Measurements from ENCODE around the gene YWHAQ. TPM values are rescaled to one million over a fixed set of nuclear protein-coding genes. Genes with fewer than 3 reads are reported as not detected.

Gene YWHAQ
- total RNA-seq: 321 and 335 TPM in 2 replicates

DNA sequence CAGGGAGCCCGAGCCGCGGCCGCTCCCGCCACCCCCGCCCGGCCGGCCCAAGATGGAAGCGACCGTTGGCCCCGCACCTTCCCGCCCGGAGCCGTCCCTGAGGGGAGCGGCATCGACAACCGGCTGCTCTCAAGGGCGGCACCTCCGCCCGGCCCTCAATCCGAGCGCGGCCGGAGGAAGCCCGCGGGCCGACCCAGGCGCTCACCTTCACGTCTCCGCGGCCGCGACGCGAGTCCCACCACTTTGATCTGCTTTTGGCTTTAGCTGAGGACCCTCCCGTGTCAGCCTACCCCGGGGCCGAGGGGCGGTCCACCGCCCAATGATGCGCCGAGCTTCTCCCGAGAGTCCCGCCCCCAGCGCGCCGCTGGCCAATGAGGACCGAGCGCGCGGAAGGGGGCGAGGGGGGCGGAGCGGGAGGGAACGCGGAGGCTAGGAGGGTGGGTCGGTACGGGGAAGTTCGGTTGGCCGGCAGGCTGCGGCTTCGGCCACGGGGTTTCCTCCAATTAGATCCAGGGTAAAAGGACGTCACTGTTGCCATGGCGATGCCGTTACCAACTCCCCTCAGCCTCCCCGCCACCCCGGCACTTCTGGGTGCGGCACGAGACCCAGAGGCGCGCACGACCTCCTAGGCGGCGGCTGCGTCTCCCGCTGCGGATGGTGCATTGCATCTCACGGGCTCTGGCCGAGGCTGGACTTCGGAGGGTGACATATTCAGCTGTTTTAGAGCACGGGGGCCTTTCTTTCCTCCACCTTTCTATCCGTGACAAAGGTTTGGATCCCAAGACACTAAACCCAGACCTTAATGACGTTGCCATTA is at the start of gene YWHAQ:
Gene YWHAQ, minus strand, starts transcription at position 262 of the 817 bp plus-strand sequence. CDS start 545 bp downstream, outside the sequence.
- DNase-seq: peak; percentile 99
- peaks cover 13% of the 10 kb centered on the region for H3K27me3 Mint-ChIP-seq
- peaks cover 42% of the 10 kb centered on the region for H3K4me1 Mint-ChIP-seq
- H3K9me3 Mint-ChIP-seq: no peaks in the 10 kb centered on the region
- peak within 1 kb of the TSS; percentile 96 for H3K27ac Mint-ChIP-seq
- peaks cover 42% of the 10 kb centered on the region for H3K36me3 Mint-ChIP-seq (ENCODE audit: low read depth)
- peak within 1 kb of the TSS; percentile 96 for H3K4me3 Mint-ChIP-seq
- intact Hi-C loops (cut with micrococcal nuclease): loop anchor here (1.0 to 5.0 kb wide), 10 partner anchors 23 to 208 kb away; partner anchors contain the start of genes ADAM17, CPSF3, IAH1 and ITGB1BP1

DNA sequence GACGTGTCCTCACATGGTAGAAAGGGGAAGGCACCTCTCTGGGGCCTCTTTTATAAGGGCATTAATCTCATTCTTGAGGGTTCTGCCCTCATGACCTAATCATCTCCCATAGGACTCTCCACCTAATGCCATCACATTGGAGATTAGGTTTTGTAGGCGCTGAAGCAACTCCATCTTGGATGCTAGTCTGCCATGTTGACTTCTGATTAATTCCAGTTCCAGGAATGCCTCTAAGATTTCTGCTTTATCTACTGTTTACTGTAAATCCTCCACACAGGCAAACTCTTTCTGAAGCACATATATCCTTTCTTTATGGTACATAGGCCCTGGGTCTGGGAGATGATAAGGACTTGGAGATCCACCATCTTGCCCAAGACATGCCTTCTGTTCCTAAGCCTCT is 49.3 kb upstream of the YWHAQ start:
- Mint-ChIP-seq H3K4me1 (peaks cover 14% of the 10 kb centered on the region), H3K9me3 (peaks cover 16% of the 10 kb centered on the region), H3K27ac (no peak overlapping the region), H3K27me3 (no peaks in the 10 kb centered on the region), H3K36me3 (ENCODE audit: low read depth) (peaks cover 2% of the 10 kb centered on the region), H3K4me3 (no peak overlapping the region)
- no peak for DNase-seq
- intact Hi-C loops (cut with micrococcal nuclease): no loop called here

DNA sequence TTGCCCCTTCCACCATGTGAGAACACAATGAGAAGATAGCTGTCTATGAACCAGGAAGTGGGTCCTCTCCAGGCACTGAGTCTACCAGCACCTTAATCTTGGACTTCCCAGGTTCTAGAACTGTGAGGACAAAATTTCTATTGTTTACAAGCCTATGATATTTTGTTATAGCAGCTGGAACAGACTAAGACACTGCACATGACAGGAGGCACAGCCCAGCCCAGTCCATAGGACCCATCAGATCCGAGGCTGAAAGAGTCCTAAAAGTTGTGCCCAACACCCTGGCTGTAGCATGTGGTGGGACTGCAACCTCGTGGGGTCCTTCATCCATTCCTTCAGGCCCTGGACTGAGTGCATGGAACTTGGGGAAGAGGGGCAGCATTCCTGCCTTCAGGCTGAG is 48.4 kb upstream of the YWHAQ start:
- H3K27ac Mint-ChIP-seq: no peak overlapping the region
- H3K27me3 Mint-ChIP-seq: peaks cover 3% of the 10 kb centered on the region
- peaks cover 14% of the 10 kb centered on the region for H3K4me1 Mint-ChIP-seq
- peaks cover 16% of the 10 kb centered on the region for H3K9me3 Mint-ChIP-seq
- peaks cover 2% of the 10 kb centered on the region for H3K36me3 Mint-ChIP-seq (ENCODE audit: low read depth)
- DNase-seq: no peak
- intact Hi-C loops (cut with micrococcal nuclease): no loop called here
- H3K4me3 Mint-ChIP-seq: no peak overlapping the region

DNA sequence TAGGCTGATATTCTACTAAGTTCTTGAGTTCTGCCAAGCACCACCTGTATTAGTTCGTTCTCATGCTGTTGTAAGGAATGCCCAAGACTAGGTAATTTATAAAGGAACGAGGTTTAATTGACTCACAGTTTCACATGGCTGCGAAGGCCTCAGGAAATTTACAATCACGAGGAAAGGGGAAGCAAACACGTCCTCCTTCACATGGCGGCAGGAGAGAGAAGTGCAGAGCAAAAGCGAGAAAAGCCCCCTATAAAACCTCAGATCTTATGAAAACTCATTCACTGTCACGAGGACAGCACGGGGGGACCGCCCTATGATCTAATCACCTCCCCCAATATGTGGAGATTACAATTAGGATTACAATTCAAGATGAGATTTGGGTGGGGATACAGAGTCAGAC is 47.7 kb upstream of the YWHAQ start:
- no peak overlapping the region for H3K27ac Mint-ChIP-seq
- H3K4me3 Mint-ChIP-seq: no peak overlapping the region
- H3K36me3 Mint-ChIP-seq (ENCODE audit: low read depth): peaks cover 2% of the 10 kb centered on the region

DNA sequence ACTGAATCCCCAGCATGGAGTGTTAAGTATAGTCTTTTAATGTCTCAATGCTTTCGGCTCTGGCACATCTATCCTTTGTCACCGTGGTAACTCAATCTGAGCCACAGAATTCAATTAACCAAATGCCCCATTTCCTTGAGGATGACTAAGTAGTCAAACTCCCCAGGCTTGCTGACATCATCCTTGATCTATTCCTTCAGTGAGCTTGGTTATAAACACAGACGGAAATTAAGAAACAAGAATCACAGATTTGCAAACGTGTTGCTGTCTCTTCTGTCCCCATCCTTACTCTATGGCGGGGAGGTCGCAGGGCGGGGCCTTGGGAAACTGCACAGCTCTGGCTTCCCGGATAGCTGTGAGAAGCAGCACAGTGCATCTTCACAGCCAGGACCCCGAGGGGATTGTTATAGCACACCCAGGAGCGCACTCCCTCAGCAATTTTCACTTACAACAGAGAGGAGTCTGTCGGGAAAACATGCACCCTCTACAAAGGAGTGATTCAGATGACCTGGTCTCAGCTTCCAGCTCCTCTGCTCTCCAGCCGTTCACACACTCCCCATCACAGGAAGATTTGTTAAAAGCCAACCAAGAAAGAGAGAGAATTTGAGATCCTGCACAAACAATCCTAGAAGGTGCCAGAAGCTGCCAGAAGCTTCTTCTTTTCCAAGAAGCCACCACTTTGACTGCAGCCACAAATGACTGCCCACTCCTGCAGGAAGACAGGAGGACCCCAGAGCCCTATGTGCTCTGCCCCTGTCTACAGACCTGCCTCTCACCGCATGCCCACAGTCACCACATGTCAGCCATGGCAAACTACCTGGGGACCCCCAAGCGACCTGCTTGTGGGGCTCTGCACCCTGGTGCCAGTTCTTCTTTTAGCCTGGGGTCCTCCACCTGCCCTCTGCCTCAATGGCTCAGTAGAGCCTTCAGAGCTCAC is 44.9 kb upstream of the YWHAQ start:
- intact Hi-C loops (cut with micrococcal nuclease): no loop called here
- H3K36me3 Mint-ChIP-seq (ENCODE audit: low read depth): peaks cover 2% of the 10 kb centered on the region
- peaks cover 3% of the 10 kb centered on the region for H3K27me3 Mint-ChIP-seq
- H3K4me3 Mint-ChIP-seq: no peak overlapping the region
- DNase-seq: no peak
- no peak overlapping the region for H3K27ac Mint-ChIP-seq
- H3K4me1 Mint-ChIP-seq: peaks cover 4% of the 10 kb centered on the region
- H3K9me3 Mint-ChIP-seq: peaks cover 14% of the 10 kb centered on the region

More for the DNA sequence above, 47.7 kb upstream of the YWHAQ start:
- H3K27me3 Mint-ChIP-seq: peaks cover 3% of the 10 kb centered on the region
- peaks cover 14% of the 10 kb centered on the region for H3K4me1 Mint-ChIP-seq
- DNase-seq: no peak
- intact Hi-C loops (cut with micrococcal nuclease): no loop called here
- peaks cover 16% of the 10 kb centered on the region for H3K9me3 Mint-ChIP-seq

DNA sequence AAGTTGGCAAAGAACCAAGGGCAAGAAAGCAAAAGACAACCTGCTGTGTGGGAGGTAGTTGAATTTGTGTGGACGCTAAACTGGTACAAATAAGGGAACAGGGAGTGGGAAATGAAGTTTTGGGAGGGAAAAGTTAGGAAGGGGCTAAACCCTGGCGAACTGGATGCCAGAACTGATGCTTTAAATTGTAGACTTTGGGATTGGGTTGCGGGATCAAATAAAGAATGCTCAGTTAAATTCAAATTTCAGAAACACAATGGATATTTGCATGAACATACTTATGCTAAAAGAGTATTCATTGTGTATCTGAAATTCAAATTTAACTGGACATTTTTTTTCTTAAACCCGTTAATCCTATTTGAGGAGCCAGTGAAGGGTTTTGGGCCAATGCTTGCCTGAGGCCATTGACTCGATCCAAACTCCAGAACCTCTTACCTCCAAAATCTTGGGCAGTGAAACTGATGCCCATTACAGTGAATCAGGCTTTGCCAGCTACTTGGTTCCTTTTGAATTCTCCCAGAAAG is 44.2 kb upstream of the YWHAQ start:
- intact Hi-C loops (cut with micrococcal nuclease): no loop called here
- no peak overlapping the region for H3K27ac Mint-ChIP-seq
- DNase-seq: no peak
- no peak overlapping the region for H3K4me3 Mint-ChIP-seq
- H3K9me3 Mint-ChIP-seq: peaks cover 7% of the 10 kb centered on the region
- H3K4me1 Mint-ChIP-seq: no peaks in the 10 kb centered on the region
- no peaks in the 10 kb centered on the region for H3K36me3 Mint-ChIP-seq (ENCODE audit: low read depth)
- peaks cover 3% of the 10 kb centered on the region for H3K27me3 Mint-ChIP-seq

DNA sequence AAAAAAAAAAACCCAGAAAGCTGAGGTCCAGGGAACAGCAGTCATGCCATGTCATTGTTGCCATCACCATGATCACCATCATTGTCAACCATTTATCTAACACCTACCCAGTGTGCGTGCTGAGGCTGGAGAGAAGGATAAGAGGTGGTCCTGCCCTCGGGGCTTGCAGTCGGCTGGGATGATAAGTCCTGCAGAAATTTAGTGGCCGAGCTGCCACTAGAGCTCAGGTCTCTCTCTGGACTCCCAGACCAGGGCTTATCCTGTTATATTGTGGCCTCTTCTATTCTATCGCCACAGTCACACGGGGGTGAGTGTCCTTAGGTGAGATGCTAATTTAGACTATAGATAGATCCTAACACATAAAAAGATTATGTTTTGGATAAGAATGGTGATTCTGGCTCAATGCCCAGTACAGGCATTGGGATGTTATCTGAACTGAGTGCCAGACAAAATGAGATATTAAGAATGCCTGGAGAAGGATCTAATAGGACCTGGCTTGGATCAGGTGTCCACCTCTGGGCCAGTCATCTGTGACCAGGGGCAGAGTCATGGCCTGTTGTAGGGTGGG is 43.2 kb upstream of the YWHAQ start:
- no peak for DNase-seq
- peaks cover 3% of the 10 kb centered on the region for H3K9me3 Mint-ChIP-seq
- no peaks in the 10 kb centered on the region for H3K4me1 Mint-ChIP-seq
- H3K27me3 Mint-ChIP-seq: peaks cover 3% of the 10 kb centered on the region
- H3K36me3 Mint-ChIP-seq (ENCODE audit: low read depth): no peaks in the 10 kb centered on the region
- H3K4me3 Mint-ChIP-seq: no peak overlapping the region
- intact Hi-C loops (cut with micrococcal nuclease): no loop called here
- no peak overlapping the region for H3K27ac Mint-ChIP-seq

DNA sequence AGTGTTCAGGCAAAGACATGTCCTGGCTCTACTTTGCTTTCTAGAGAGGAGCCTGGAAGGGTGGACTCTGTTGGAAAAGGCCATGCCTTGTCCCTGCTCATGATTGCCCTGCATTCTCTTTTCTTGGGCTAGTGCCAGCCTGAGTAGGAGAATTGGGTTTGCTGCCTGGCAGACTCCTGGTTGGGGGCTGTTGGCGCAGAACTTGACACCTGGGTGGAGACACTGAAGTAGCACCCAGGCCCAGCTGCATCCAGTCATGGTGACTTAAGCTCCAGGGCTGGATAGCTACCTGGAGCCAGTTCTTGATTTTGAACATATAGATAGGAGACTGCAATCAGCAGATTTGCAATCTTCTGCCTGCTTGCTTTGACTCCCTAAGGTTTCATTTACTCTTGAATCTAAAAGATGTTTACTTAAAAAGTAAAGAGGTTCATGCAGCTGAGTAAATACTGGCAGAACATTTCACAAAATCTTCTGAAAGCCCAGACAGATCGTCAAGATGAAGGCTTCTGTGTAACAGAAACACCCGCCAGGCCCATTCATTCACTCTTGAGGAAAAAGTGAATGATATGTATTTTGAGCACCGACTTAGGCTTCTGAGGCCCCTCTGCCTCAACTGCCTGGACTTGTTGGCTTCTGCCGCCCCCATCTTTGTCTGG is 38.0 kb upstream of the YWHAQ start:
- Mint-ChIP-seq H3K27me3 (peaks cover 17% of the 10 kb centered on the region), H3K4me1 (peaks cover 6% of the 10 kb centered on the region), H3K36me3 (ENCODE audit: low read depth) (no peaks in the 10 kb centered on the region), H3K4me3 (no peak overlapping the region), H3K27ac (no peak overlapping the region), H3K9me3 (no peaks in the 10 kb centered on the region)
- intact Hi-C loops (cut with micrococcal nuclease): no loop called here
- DNase-seq: no peak

DNA sequence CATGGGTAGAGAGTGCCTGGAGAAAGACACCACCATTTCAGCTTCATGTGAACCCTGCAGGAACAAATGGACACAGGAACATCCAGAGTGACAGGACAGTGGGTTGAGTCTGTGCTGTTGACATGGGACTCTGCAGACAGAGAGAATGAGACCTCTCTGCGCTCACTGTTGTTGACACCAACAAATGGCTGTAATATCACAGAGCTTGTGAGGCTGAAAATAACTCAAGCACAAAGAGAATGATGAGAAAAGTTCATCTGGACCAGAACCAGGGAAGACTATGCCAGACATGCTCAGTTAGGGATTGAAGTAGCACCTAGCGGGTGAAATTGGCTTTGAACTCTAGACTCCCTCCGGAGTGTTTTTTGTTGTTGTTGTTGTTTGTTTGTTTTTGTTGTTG is 37.0 kb upstream of the YWHAQ start:
- H3K9me3 Mint-ChIP-seq: no peaks in the 10 kb centered on the region
- no peak overlapping the region for H3K27ac Mint-ChIP-seq
- DNase-seq: no peak
- H3K4me1 Mint-ChIP-seq: peaks cover 13% of the 10 kb centered on the region
- H3K4me3 Mint-ChIP-seq: no peak overlapping the region
- no peaks in the 10 kb centered on the region for H3K36me3 Mint-ChIP-seq (ENCODE audit: low read depth)
- intact Hi-C loops (cut with micrococcal nuclease): no loop called here
- H3K27me3 Mint-ChIP-seq: peaks cover 20% of the 10 kb centered on the region

DNA sequence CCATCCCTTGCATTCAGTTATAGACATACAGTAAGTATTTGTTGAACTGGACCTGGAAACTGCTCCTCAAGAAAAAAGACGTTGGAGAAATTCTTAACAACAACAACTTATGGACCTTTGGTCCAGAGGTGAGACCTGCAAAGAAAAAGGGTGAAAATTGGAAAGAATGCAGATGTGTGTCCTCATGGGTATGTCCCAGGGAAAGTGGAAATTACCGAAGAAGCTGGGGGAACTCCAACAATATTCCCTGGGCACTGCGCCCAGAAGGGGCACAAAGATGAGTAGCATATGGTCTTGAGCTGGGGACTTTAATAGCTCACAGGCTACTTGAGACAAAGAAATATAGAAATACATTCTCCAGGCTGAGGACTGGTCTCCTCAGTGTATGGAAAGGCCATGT is 35.5 kb upstream of the YWHAQ start:
- Mint-ChIP-seq H3K27me3 (peaks cover 20% of the 10 kb centered on the region), H3K4me1 (peaks cover 13% of the 10 kb centered on the region), H3K36me3 (ENCODE audit: low read depth) (no peaks in the 10 kb centered on the region), H3K27ac (no peak overlapping the region), H3K4me3 (no peak overlapping the region), H3K9me3 (no peaks in the 10 kb centered on the region)
- no peak for DNase-seq
- intact Hi-C loops (cut with micrococcal nuclease): no loop called here

DNA sequence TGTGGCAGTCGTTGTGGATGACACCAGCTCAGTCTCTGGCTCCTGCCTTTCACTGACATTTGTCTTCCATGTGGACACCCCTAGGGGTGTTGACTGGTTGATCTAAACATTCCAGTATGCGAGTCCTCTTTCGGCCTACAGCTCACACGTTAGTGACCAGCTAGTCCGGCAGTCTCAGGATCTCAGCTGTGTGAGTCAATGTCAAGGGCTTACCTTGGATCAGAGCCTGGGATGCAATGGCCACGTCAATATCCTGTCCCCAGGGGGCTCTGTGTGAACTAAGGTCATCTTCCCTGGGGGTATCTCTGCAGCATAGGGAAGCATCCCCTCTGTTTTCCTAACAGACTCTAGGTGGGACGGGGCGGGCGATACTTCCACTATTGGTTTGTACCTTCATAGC is 35.1 kb upstream of the YWHAQ start:
- intact Hi-C loops (cut with micrococcal nuclease): no loop called here
- Mint-ChIP-seq H3K9me3 (no peaks in the 10 kb centered on the region), H3K4me1 (peaks cover 13% of the 10 kb centered on the region), H3K27me3 (peaks cover 20% of the 10 kb centered on the region), H3K27ac (no peak overlapping the region), H3K36me3 (ENCODE audit: low read depth) (no peaks in the 10 kb centered on the region), H3K4me3 (no peak overlapping the region)
- DNase-seq: no peak

DNA sequence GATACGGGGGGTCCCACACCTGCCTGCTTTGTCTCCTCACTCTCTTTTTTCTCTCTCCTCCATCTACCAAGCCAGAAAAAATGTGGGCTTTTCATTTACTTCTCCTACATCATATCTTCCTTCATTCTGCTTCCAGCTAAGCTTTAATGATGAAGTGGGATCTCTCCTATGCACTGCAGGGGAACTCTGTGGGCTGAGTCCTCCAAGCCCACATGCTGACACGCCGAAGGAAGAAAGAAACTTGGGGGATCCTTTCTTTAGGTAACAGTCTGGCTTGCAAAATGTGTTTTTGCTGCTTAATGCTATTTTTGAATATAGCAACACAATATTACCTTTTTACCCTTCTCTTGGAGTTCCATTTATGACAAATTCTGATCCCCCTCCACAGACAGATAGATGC is 33.6 kb upstream of the YWHAQ start:
- Mint-ChIP-seq H3K4me3 (no peak overlapping the region), H3K4me1 (peaks cover 16% of the 10 kb centered on the region), H3K9me3 (no peaks in the 10 kb centered on the region), H3K27ac (no peak overlapping the region), H3K36me3 (ENCODE audit: low read depth) (no peaks in the 10 kb centered on the region), H3K27me3 (peaks cover 20% of the 10 kb centered on the region)
- no peak for DNase-seq
- intact Hi-C loops (cut with micrococcal nuclease): no loop called here
